Adipocyte (in vitro differentiated cells): ENCODE results near the gene DLGAP4.

ENCODE experiments used
- DNase-seq: peaks from one replicate; pipeline ENCODE4 v3.0.0-alpha.2; 2015; ENCODE audit warnings: low read depth
- H3K27me3 ChIP-seq: replicated peaks from 2 replicates; pipeline ENCODE4 v1.7.0; 2013; ENCODE audit warnings: mild to moderate bottlenecking, low read length, moderate library complexity; ENCODE audit not compliant: control insufficient read depth, insufficient read depth
- H3K36me3 ChIP-seq: 2 replicates; pipeline ENCODE4 v1.7.0; 2013; ENCODE audit warnings: low read length, mild to moderate bottlenecking, moderate library complexity; ENCODE audit not compliant: control insufficient read depth, insufficient read depth, severe bottlenecking
- H3K4me1 ChIP-seq: 2 replicates; pipeline ENCODE4 v1.7.0; 2013; ENCODE audit warnings: mild to moderate bottlenecking, low read length, moderate library complexity; ENCODE audit not compliant: control insufficient read depth, insufficient read depth
- H3K4me3 ChIP-seq: 2 replicates; pipeline ENCODE4 v1.7.0; 2013; ENCODE audit warnings: mild to moderate bottlenecking, low read length, moderate library complexity
- H3K9ac ChIP-seq: 2 replicates; pipeline ENCODE4 v1.7.0; 2013; ENCODE audit warnings: mild to moderate bottlenecking, low read length, moderate library complexity
- H3K9me3 ChIP-seq: 2 replicates; pipeline ENCODE4 v1.7.0; 2013; ENCODE audit warnings: mild to moderate bottlenecking, low read length, moderate library complexity; ENCODE audit not compliant: control insufficient read depth

DLGAP4 gene

GRCh38 chr20:36482044-36482473, 175.9 kb downstream of the DLGAP4 start:
- H3K36me3 ChIP-seq = no peaks in the 10 kb centered on the region
- no peak for DNase-seq
- no peak overlapping the region for H3K4me3 ChIP-seq
- H3K4me1 ChIP-seq = peaks cover 47% of the 10 kb centered on the region
- no peaks in the 10 kb centered on the region for H3K27me3 ChIP-seq
- peak overlapping the region; percentile 26 for H3K9ac ChIP-seq
- H3K9me3 ChIP-seq = no peaks in the 10 kb centered on the region

GRCh38 chr20:36483209-36483918, 177.2 kb downstream of the DLGAP4 start:
- Histone ChIP-seq H3K36me3 (no peaks in the 10 kb centered on the region), H3K4me1 (peaks cover 43% of the 10 kb centered on the region), H3K9ac (peak overlapping the region; percentile 0), H3K27me3 (no peaks in the 10 kb centered on the region), H3K4me3 (no peak overlapping the region), H3K9me3 (no peaks in the 10 kb centered on the region)
- DNase-seq = no peak

GRCh38 chr20:36483919-36484808, 178.0 kb downstream of the DLGAP4 start:
- H3K36me3 ChIP-seq = no peaks in the 10 kb centered on the region
- peak; percentile 62 for DNase-seq

GRCh38 chr20:36485286-36485685, 179.1 kb downstream of the DLGAP4 start:
- no peak overlapping the region for H3K9ac ChIP-seq
- no peak overlapping the region for H3K4me3 ChIP-seq
- H3K27me3 ChIP-seq = no peaks in the 10 kb centered on the region
- H3K9me3 ChIP-seq = no peaks in the 10 kb centered on the region
- H3K4me1 ChIP-seq = peaks cover 52% of the 10 kb centered on the region
- H3K36me3 ChIP-seq = no peaks in the 10 kb centered on the region
- no peak for DNase-seq

More at GRCh38 chr20:36483919-36484808, 178.0 kb downstream of the DLGAP4 start:
- H3K4me1 ChIP-seq = peaks cover 42% of the 10 kb centered on the region
- no peak overlapping the region for H3K4me3 ChIP-seq
- no peak overlapping the region for H3K9ac ChIP-seq
- H3K9me3 ChIP-seq = no peaks in the 10 kb centered on the region
- H3K27me3 ChIP-seq = no peaks in the 10 kb centered on the region

- DNase-seq = no peak
- no peaks in the 10 kb centered on the region for H3K9me3 ChIP-seq
- no peaks in the 10 kb centered on the region for H3K27me3 ChIP-seq
- H3K9ac ChIP-seq = no peak overlapping the region
- peaks cover 52% of the 10 kb centered on the region for H3K4me1 ChIP-seq
- H3K36me3 ChIP-seq = no peaks in the 10 kb centered on the region
- H3K4me3 ChIP-seq = no peak overlapping the region
These were observed 180.9 kb downstream of the DLGAP4 start for GRCh38 chr20:36487069-36487468.

- H3K9me3 ChIP-seq = no peaks in the 10 kb centered on the region
- DNase-seq = no peak
- H3K9ac ChIP-seq = no peak overlapping the region
- peaks cover 55% of the 10 kb centered on the region for H3K4me1 ChIP-seq
- no peak overlapping the region for H3K4me3 ChIP-seq
- H3K27me3 ChIP-seq = no peaks in the 10 kb centered on the region
- H3K36me3 ChIP-seq = no peaks in the 10 kb centered on the region
These were observed 184.1 kb downstream of the DLGAP4 start for GRCh38 chr20:36490191-36490590.

GRCh38 chr20:36491901-36492617, 185.9 kb downstream of the DLGAP4 start:
- Histone ChIP-seq H3K4me1 (peaks cover 61% of the 10 kb centered on the region), H3K4me3 (no peak overlapping the region), H3K9ac (peak overlapping the region; percentile 30), H3K27me3 (no peaks in the 10 kb centered on the region), H3K36me3 (peaks cover 4% of the 10 kb centered on the region), H3K9me3 (no peaks in the 10 kb centered on the region)
- no peak for DNase-seq

- Histone ChIP-seq H3K4me3 (no peak overlapping the region), H3K9ac (peak overlapping the region; percentile 25), H3K36me3 (peaks cover 16% of the 10 kb centered on the region), H3K4me1 (peaks cover 72% of the 10 kb centered on the region), H3K9me3 (no peaks in the 10 kb centered on the region), H3K27me3 (no peaks in the 10 kb centered on the region)
- no peak for DNase-seq
These were observed 187.1 kb downstream of the DLGAP4 start for GRCh38 chr20:36493051-36493800.

GRCh38 chr20:36493801-36494114, 187.6 kb downstream of the DLGAP4 start:
- Histone ChIP-seq H3K9ac (peak overlapping the region; percentile 25), H3K27me3 (no peaks in the 10 kb centered on the region), H3K4me3 (no peak overlapping the region), H3K9me3 (no peaks in the 10 kb centered on the region), H3K36me3 (peaks cover 19% of the 10 kb centered on the region), H3K4me1 (peaks cover 77% of the 10 kb centered on the region)
- no peak for DNase-seq

- Histone ChIP-seq H3K9ac (peak overlapping the region; percentile 59), H3K4me1 (peaks cover 53% of the 10 kb centered on the region), H3K36me3 (peaks cover 46% of the 10 kb centered on the region), H3K27me3 (no peaks in the 10 kb centered on the region), H3K9me3 (no peaks in the 10 kb centered on the region), H3K4me3 (no peak overlapping the region)
- no peak for DNase-seq
These were observed 190.8 kb downstream of the DLGAP4 start for GRCh38 chr20:36496707-36497669.
